Fibroblast of skin of abdomen (primary cell): Measurements from ENCODE around the gene PDE10A.
"Not testable (repeated sequence)": the region's sequence is repeated elsewhere in the genome, so short reads cannot be mapped to it uniquely, and the experiment has no call there.

Experiments
- DNase-seq: peaks from one replicate; pipeline ENCODE4 v3.0.0-alpha.2; 2013

The PDE10A gene

GRCh38 chr6:165459605-165460301, 203.3 kb downstream of the PDE10A start:
- not testable (repeated sequence) for DNase-seq

GRCh38 chr6:165458134-165458533, 204.9 kb downstream of the PDE10A start:
- DNase-seq, result no peak

- no peak for DNase-seq
Observed at GRCh38 chr6:165456286-165456685, 206.8 kb downstream of the PDE10A start.

- no peak for DNase-seq
Observed at GRCh38 chr6:165455488-165455887, 207.6 kb downstream of the PDE10A start.

GRCh38 chr6:165453395-165453794, 209.6 kb downstream of the PDE10A start:
- DNase-seq, result no peak

DNA sequence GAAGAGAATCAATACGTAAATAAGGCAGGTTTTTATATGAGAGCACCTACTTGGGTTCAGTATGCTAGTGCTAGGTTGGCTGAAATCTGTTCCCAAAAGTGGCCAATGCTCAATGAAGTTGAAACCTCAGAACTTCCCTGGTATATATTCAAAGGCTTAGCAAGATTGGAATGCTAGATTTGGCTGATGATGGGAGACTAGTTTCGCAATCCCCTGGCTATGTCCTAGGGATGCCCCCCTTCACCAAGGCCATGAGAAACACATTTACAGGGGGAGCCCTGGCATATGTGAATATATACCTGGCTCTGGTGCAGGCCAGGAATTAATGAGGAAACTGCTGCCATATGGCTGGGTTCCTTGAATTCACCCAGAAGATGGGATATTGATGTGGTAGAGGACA, 211.2 kb downstream of the PDE10A start:
- DNase-seq, result no peak

- DNase-seq, result no peak
Observed at GRCh38 chr6:165448210-165448609, 214.8 kb downstream of the PDE10A start.

- DNase-seq, result no peak
Observed at GRCh38 chr6:165447141-165447540, 215.9 kb downstream of the PDE10A start.

- DNase-seq, result no peak
Observed at GRCh38 chr6:165446331-165446730, 216.7 kb downstream of the PDE10A start.

DNA sequence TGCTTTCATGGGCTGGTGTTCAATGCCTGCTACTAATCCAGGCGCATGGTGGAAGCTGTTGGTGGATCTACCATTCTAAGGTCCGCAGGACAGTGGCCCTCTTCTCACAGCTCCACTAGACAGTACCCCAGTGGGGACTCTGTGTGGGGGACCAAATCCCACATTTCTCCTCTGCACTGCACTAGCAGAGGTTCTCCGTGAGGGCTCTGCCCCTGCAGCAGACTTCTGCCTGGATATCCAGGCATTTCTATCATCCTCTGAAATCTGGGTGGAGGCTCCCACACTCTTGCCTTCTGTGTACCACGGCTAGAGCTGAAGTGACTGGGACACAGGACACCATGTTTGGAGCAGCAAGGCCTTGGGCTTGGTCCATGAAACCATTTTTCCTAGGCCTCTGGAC, 219.6 kb downstream of the PDE10A start:
- DNase-seq, result no peak

DNA sequence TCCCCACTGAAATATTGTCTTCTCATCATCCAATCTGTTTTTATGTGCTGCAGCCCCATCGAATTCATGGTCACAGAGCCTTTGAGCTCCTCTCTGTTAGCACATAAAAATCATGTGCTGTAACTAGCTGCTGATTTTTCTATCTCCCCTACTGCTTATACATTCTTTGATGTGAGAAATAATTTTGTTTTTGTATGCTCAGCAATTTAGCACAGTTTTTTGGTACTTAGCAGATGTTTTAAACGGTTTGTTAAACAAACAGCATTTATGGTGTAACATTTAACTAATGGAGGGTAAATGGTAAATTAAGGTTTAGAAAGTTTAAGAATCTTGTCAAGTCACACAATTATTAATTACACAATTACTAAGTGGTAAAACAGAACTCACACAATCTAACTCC, 221.9 kb downstream of the PDE10A start:
- no peak for DNase-seq

GRCh38 chr6:165439928-165440554, 223.0 kb downstream of the PDE10A start:
- DNase-seq, result peak; percentile 18

- no peak for DNase-seq
Observed at GRCh38 chr6:165426892-165427291, 236.1 kb downstream of the PDE10A start.

DNA sequence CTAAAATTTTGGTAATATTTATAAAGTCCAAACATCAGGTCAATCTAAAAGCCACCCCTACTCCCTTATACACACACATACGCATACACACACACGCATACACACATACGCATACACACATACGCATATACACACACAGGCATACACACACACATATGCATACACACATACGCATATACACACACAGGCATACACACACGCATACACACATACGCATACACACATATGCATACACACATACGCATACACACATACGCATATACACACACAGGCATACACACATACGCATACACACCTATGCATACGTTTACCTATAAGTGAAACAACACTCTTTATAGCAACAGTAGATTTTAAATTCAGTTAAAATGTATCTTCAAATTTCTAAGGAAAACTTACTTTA, 240.8 kb downstream of the PDE10A start:
- no peak for DNase-seq

DNA sequence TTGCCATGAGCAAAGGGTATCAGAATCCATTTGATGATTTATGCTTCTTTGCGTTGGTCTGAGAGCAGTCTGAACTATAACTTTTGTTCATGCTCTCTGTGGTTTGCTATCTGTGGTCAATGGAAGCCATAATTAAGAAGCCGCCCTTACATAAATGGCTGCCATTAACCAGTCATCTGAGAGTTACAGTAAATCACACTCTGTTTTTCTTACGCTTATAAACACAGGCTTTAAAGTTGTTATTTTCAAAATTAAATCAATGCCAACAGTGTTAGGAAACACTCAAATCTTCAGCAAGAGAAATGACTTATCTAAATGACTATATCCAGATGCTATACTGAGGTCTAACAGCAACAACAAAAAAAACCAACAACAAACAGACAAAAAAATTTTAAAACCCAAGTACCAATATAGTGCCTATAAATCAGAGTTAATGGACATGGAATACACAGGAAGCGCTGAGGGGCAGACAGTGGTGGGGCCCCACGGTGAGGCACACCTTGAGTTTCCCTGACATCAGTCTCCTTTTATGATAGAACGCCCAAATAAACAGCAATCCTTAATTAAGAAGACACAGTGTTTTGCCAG, 245.7 kb downstream of the PDE10A start:
- no peak for DNase-seq

DNA sequence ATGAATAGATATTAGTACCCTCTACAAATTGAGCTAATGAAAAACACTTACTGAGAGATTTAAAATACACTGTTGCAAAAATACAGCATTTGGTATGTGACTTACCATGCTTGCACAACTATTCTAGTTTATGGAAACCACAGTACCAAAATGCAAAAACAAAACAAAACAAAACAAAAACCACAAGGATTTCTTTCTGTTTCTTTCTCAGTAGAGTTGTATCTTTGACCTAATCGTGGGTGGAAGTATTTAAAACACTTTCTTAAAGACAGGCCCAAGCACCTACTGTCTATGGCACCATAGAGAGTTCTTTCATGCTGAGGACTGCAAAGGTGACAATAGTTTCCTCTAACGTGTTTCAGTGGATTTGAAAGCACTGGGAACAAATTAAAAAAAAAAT, 258.3 kb downstream of the PDE10A start:
- DNase-seq, result no peak

DNA sequence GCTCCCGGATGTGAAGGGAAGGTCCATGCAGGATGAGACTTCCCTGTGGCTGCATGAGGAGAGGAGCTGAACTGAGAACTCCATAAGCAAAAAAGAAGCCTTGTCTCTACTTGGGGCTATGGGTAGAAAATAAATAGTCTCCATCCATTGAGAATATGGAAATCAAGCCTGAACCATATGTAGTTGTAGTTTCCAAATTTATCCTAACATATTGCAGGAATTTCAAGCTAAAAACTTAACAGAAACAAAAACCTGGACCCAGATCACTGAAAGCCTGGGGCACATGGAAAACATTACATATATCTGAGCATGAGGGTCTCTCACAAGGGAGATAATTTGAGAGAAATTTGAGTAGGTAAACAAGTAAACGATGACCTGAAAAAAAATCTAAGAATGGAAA, 258.7 kb downstream of the PDE10A start:
- no peak for DNase-seq

DNA sequence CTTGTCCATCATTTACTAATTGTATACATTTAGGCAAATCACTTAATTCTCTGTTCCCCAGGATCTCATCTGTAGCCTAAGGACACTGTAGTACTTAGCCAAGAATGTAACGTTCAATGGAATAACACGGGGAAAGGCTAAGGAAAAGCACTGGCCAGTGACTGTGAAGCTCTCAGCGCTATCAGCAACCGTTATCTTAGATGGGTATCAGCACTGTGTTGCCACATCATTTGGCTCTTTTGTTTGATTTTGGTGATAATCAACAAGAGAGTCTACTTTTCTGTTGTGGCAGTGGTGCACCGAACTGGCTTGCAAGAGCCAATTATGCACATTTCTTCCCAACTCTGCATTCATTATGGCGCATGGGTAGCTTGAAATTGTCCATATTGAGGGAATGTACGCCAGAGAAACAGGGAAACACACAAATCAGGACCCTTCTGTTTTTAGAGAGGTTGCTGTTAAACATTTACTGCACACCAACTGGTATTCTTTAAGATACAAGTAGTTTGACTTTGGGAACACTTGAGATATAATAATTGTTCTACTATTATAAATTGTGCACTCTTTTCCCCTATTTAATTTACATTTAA, 259.9 kb downstream of the PDE10A start:
- no peak for DNase-seq

GRCh38 chr6:165401092-165401491, 261.9 kb downstream of the PDE10A start:
- no peak for DNase-seq

DNA sequence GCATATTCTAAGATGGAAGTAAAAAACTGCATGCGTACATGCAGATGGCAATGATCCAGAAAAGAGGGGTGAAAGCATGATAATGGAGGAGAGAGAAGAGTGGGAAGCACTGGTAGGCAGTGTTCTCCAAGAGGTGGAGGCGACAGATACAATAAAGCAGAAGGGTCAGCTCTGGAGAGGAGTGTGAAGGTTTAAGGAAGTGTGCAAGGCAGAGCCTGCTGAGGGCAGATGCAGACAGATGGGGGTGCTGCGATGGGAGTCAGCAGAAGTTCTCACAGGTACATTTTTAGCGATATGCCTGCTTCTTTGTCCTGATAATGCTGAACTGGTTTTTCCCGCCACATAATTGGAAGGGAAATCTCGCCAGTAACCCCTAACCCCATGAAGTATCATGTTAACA, 272.6 kb downstream of the PDE10A start:
- no peak for DNase-seq

- no peak for DNase-seq
Observed at GRCh38 chr6:165389534-165389933, 273.5 kb downstream of the PDE10A start.

DNA sequence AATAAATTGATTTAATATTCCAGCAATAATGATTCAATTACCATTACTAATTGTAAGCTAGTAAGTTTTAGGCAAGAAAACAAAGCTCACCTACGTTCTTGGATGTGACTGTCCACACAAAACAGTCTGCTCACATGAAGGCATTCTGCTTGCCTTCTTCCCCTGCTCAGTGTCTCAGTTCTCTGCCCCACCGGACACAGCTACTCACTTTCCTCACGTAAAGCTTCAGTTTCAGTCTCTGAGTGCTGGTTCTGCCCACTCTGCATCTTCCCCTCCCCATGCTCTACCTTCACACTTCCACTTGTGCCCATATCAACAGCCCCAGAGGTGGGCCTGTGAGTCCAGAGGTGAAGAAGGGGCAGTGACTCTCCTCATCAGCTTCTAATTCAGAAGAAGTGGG, 279.7 kb downstream of the PDE10A start:
- DNase-seq, result no peak

GRCh38 chr6:165376100-165376499, 286.9 kb downstream of the PDE10A start:
- no peak for DNase-seq

DNA sequence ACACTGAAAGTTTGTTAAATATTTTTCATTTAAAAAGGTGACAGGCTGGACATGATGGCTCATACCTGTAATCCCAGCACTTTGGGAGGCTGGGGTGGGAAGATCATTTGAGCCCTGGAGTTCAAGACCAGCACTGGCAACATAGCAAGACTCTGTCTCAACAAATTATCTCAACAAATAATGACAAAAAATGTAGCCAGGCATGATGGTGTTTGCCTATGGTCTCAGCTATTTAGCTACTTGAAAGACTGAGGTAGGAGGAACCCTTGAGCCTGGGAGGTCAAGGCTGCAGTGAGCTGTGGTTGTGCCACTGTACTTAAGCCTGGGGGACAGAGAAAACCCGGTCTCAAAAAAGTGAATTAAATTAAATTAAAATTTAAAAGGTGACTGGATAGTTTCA, 297.7 kb downstream of the PDE10A start:
- DNase-seq, result no peak
